GM19099 (cell line): ENCODE measurements around the gene MLLT6.

Source experiments
- POLR2A ChIP-seq: IDR thresholded peaks from 3 replicates; pipeline ENCODE4 v1.6.1; 2011; ENCODE audit warnings: low read depth; ENCODE audit not compliant: insufficient read length; ENCODE audit errors: extremely low read depth

The MLLT6 gene

DNA sequence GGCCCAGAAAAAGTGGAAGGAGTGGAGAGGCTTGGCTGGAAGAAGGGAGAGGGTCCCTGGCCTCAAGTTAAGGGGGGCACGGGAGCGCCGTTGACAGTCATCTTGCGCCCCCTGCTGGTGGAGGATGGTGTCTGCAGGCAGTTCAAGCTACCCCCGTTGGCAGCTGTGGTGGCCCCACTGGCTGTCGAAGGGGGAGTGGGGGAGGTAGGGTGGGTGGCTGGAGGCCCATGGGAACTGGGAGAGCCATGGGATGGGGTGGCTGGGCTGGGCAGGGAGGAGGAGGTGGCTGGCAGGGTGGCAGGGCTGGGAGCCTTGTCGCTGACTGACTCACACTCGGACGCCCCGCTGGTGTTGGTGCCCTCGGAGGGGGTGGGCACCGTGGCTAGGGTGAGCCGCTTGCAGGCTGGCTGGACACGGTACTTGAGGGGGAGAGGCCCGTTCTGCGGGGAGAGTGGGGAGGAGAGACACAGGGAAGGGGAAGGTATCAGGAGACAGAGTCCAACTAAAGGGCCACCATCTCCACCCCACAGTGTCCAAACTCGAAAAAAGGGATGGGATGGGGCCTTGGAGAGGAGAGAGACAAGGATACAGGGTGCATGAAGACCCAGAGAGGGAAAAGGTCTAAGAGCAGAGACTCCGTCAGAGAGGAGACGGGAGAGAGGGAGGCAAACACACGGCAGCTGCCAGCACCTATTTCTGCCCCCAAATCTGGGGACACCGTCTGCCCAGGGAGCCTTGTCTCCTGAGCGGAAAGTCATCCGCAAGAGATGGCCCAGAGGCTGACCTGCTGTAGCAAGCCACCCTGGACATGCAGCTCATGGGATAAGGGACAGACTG is 30.3 kb downstream of the MLLT6 start:
- no peak for TF ChIP-seq POLR2A

DNA sequence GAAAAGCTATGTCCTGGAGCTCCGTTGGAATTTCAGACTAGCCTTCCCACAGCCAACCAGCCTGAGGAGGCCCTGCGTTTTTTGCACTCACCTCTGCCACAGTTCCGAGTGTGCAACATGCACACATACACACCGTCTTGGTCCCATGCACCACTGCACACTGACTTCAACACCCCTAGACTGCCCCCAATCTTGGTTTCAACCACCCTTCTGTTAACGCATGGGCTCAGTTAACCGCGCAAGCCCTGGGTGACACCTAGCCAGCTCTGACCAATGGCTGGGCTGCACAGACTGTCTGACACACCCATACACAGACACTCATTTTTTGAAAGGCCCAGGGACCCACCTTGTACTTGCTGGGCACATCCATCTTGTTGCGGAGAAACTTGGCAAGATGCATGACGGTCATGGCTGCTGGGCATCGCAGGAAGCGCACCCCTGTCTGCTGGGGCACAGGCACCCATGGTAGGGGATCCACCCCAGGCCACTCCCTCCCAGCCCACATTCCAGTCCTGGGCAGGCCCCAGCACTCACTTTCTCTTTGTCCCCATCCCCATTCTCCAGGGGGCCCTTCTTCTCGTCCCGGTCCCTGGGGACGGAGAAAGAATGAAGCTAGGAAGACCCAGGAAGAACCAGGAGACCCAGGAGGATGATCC is 33.1 kb downstream of the MLLT6 start:
- TF ChIP-seq POLR2A = no peak

DNA sequence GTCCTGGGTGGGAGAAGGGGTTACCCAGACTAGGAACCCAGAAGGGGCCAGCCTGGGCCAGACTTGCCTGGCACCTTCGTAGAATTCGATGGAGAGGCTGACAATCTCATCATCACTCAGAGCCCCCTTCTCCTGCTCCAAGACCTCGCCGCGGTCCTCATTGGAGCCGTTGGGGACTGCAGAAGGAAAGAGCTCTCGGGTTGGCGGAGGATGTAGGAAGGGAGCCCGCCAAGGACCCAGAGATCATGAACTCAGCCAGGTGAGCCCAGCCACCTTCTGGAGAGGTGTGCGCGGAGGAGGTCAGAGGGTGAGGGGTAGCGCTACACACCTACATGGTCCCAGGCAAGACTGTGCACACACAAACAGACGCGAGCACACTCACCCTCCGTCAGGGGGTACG is 33.6 kb downstream of the MLLT6 start:
- TF ChIP-seq POLR2A = no peak

DNA sequence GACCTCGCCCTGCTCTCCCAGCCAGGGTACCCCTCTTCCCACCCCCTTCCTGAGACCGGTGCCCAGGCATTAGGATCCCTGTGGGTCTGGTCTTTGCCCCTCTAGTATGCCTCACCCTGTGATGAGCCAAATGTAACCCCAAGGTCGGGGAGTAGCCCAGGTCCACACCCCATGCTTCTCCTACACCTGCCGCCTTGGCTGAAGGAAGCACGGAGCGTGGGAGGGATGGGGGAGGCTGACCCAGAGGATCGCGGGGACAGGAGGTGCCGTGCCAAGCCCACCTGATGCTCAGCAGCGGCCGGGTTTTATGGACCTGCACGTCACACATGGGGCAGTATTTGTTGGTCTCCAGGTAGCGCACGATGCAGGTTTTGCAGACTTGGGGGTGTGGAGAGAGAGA is 34.2 kb downstream of the MLLT6 start:
- no peak for TF ChIP-seq POLR2A

GRCh38 chr17:38740044-38740443 is 35.0 kb downstream of the MLLT6 start:
- TF ChIP-seq POLR2A = no peak

- no peak for TF ChIP-seq POLR2A
Measured at GRCh38 chr17:38740806-38741205, 35.7 kb downstream of the MLLT6 start.

DNA sequence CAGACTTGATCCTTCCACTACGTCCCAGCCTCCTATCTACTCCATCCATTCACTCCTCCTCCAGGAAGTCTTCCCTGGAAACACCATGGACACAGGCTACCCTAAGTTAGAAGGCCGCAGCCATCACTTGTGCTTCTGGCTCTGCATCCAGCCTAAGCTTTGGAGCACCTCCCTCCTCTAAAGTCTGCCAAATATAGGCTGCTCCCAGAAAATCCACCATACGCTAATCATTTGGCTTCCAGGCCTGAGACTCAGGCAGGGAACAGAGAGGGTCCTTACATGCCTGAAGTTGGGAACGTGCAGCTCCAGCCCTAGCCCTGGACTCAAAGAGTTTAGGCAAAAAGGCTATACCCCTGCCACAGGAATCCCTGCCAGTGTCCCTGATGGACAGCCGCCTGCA is 36.4 kb downstream of the MLLT6 start:
- no peak for TF ChIP-seq POLR2A

GRCh38 chr17:38741921-38742410 is 36.9 kb downstream of the MLLT6 start:
- no peak for TF ChIP-seq POLR2A

- TF ChIP-seq POLR2A = no peak
Measured at GRCh38 chr17:38742411-38743308, 37.6 kb downstream of the MLLT6 start.

DNA sequence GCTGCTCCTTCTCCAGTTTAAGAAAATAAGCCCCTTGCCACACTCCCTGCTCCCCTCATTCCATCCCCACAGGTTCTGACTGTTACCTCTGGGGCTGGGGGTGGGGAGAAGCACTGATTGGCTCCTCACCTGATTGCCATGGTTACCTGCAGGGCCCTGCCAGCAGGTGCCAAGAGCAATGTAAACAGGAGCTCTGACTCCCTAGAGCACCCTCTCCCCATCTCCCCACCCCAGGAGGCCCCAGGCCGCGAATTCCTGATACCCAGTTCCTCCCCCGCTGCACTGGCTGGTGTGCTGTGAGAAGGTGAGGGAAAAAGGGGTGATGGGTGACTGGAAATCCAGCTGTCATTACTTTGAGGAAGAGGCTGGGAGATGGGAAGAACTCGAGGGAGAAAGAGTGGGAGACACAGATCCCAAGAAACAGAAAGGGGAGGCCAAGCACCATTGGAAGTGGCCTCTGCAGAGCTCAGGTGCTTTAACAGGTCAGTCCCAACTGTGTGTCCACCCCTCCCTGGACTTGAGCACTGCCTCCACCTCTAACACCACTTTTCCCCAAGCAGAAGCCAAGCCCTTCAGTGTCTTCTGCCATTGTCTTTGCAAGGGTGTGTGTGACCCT is 38.6 kb downstream of the MLLT6 start:
- TF ChIP-seq POLR2A = no peak

DNA sequence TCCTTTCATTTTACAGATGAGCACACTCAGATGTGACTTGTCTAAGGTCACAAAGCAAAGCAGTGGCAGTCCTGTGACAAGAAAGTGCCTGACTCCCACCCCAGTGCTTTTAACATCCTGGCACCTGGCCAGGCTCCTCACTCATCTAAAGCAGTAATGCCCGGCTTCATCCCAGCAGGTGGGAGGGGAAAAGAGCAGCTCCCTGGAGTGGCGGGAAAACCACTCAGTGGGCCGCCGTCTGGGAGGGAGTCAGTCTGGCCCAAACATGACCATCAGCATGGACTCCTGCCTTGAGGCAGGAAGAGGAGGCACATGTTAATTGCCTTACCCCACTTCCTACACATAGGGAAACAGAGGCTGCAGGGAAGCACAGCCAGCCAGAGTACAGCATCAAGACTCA is 40.5 kb downstream of the MLLT6 start:
- TF ChIP-seq POLR2A = no peak

DNA sequence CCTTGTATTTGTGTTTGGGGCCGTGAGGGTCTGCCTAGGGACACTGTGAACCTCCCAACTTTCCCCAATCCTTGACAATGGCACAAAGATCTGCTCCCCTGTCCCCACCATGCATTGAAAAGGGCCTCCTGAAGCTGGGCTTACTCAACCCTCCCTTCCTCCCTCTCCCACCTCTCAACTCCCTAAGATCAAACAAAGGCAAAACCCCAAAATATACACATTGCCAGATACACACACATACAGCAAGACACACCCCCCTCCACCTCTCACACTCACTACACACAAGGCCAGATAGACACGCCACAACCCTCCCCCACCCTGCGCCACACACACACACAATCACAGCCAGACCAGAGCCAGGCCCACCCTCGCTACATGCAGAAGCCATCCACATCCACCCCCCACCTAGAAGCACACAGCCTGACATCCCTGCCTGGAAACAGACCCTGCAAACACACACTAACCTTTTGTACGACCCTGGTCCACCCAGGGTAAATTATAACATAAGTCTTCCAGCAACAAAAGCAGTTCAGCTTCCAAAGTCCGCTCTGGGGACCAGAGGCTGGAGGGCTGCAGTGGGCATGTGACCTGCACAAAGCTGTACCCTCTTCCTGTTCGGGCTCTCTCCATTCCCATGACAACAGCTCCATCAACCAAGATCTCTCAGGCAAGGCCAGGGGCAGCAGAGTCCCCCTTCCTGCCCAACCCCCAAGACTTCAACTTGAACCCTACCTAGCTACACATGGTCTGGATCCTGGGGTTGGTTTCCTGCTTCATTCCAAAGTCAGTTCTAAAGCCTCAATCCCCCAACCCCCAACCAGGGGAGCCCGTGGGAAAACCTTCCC is 41.2 kb downstream of the MLLT6 start:
- TF ChIP-seq POLR2A = no peak

DNA sequence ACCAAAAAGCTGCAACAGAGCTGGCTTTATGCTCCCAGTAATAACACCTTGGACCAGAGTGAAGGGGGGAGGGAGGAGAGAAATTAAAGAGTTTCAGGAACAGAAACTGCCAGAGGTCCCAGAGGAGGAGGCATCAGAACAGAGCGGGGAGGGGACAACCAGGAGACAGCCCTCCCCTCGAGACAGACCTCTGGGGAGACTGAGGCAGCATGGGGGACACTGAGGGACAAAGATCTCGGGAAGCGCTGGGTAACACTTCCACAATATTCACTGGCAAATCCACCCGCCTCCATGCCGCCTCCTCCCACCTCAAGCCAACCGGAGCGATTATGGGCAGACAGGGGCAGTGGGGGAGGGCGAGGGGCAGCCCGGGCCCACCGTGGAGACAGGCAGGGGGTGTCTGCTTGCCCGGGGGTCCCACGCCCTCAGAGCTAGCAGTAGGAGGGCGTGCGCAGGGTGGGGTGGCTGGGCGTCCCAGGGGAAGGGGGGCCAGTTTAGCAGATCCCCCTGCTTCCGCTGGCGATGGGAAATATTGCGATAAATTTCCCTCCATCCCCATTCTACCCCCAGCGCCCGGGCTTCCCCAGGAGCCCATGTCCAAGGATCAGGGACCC is 41.9 kb downstream of the MLLT6 start:
- no peak for TF ChIP-seq POLR2A

DNA sequence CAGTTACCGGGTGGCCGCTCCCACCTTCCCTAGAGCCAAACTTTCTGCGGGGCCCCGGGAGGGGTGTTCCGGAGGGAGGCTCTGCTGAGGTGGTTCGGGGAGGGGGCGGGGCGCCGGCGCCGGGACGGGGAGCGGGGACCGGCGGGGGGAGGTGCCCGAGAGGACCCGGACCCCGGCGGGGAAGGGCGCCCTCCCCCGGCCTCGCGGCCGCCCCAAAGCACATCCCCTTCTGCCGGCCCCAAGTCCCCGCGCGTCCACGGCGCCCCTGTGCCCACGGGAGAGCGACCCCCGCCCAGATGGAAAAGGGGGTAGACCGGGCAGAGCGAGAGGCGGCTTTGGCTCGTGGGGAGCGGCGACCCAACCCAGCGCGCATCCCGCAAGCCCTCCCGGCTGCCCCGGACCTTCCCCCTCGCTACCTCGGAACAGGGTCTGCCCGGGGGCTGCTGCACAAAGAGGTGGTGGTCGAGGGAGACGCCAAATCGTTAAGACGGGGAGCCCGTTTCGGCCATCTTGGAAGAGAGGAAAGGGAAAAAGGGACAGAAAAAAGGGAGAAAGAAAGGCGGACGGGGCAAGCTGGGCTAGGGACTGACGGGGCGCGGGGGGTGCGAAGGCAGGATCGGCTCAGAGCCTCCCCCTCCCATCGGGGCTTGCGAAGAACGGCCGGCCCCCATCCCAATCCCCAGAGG is 42.5 kb downstream of the MLLT6 start:
- no peak for TF ChIP-seq POLR2A
